ENCODE results near the gene ATF4.
"Not testable (repeated sequence)": the region's sequence is repeated elsewhere in the genome, so short reads cannot be mapped to it uniquely, and the experiment has no call there.

Gene ATF4

GRCh38 chr22:39489094-39490068 lies 31.0 kb upstream of the ATF4 start:
- DNase-seq = no peak

DNA sequence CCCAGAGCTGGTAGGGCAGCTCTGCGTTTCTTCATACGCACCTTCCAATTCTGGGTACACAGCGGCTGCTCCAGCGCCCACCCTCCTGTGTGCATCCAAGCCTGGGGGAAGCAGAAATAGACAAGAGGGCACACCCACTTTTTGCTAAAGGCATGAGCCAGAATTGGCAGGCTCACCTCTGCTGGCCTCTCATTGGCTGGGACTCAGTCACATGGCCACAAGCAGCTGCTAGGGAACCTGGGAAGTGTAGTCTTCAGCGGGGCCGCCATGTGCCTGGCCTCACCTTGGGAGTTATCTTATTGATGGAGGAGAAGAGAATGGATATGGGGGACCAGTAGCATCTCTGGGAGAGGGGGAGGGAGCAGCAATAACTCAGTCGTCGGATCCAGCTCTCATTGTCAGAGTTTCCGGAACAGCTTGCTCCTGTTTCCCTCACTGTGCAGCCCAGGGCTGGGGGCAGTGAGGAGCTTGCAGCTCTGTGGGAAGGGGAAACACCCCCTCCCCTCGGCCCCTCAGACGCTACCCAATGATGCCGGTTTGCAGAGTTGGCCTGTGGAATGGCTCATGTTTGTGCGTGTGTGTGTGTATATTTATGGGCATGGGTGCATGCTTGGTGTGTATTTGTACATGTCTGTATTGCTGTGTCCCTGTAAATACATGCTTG lies 30.1 kb upstream of the ATF4 start:
- DNase-seq = no peak

- DNase-seq = no peak
These were observed 29.2 kb upstream of the ATF4 start for GRCh38 chr22:39490966-39491680.

- no peak for DNase-seq
These were observed 28.7 kb upstream of the ATF4 start for GRCh38 chr22:39491696-39492095.

DNA sequence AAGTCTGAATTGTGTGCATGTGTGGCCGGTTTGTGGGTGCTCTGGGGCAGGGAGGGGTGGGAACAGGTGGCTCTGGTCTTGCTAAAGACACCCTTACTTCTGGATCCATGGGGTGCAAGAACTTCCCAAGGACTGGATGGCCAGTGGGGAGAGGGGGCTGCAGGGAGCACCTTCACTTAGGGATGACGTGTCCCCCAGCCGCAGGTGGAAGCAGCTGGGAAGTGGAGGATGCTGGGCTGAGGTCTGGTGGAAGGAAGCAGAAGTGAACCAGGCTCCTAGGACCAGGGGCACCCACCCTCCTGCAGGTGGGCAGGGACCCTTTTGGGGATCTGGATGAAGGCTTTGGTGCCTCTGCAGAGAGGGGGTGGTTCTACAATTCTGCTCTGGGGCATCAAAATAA lies 28.2 kb upstream of the ATF4 start:
- no peak for DNase-seq

- DNase-seq = no peak
These were observed 26.6 kb upstream of the ATF4 start for GRCh38 chr22:39493759-39494158.

DNA sequence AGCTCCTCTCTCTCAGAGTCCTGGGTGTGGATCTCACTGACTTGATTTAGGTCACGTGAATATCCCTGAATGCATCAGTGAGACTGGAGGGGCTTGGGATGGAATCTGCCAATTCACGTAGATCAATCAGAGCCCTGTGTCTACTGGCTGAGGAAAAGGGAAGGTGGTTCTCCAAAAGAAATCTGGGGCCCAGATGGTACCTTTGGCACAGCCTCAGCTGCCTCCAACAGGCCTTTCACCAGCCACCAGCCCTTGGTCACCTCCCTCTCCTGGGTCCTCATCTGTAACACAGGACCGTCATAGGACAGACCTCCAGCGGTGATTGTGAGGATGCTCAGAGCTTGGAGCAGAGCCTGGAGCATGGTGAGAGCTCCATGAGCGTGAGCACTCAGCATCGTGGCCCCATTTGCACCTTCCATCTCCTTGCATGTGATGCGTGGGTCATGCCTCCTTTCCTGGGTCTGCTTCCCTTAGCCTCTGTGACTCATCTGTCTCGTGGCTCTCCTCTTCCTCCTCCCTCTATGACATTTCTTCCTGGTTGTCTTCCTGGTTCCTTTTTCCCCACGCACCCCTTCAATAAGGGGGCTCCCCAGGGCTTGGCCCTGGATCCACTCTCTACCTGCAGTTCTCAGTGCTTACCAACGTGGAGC lies 25.8 kb upstream of the ATF4 start:
- no peak for DNase-seq

DNA sequence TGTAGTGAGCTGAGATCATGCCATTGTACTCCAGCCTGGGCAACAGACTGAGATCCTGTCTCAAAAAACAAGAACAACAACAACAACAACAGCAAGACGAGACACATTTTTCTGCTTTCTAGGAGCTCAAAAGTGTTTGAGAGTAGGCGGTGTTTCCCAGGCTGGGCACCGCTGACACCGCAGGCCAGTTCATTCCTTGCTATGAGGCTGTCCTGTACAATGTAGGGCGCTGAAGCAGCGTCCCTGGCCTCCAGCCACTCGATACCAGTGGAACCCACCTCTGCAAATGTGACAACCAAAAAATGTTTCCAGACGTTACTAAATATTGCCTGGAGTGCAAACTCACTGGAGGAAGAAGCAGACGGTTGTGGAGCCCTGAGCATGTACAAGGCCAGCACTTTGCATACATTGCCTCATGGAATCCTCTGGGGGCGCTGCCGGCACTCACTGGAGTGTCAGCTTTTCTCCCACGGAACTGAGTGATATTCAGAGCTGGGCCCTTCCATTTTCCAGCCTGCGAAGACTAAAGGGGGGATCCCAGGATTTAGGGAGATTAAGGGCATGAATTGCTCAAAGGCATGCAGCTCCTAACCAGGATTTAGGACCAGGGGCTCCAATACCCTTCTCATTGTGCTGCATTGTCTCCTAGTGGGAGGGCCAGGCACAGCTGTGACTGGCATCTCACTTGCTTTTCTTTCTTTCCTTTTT lies 24.1 kb upstream of the ATF4 start:
- DNase-seq = no peak

GRCh38 chr22:39497429-39497828 lies 22.9 kb upstream of the ATF4 start:
- no peak for DNase-seq

GRCh38 chr22:39498368-39498767 lies 22.0 kb upstream of the ATF4 start:
- DNase-seq = no peak

GRCh38 chr22:39498802-39499201 lies 21.6 kb upstream of the ATF4 start:
- no peak for DNase-seq

GRCh38 chr22:39500101-39500500 lies 20.3 kb upstream of the ATF4 start:
- no peak for DNase-seq

DNA sequence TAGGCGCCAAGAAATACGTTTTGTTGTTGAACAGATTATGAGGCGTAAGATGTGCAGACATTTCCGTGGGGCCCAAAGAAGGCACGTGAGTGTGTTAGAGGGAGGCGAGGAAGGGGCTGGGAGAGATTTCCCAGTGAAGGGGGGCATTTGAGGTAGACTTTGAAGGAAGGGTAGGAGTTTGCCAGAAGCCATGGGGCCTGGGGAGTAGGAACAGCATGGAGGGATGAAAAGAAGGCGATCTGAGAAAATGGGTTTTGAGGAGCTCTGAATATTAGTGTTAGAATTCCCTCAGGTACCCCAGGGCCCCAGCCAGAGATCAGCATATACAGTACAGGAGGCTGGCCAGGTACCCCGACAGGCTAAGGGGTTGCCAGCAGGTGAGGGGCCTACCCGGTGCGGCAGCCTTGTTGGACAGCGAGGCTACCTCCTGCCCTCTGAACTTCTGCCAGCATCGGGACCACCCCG lies 18.7 kb upstream of the ATF4 start:
- DNase-seq = no peak

DNA sequence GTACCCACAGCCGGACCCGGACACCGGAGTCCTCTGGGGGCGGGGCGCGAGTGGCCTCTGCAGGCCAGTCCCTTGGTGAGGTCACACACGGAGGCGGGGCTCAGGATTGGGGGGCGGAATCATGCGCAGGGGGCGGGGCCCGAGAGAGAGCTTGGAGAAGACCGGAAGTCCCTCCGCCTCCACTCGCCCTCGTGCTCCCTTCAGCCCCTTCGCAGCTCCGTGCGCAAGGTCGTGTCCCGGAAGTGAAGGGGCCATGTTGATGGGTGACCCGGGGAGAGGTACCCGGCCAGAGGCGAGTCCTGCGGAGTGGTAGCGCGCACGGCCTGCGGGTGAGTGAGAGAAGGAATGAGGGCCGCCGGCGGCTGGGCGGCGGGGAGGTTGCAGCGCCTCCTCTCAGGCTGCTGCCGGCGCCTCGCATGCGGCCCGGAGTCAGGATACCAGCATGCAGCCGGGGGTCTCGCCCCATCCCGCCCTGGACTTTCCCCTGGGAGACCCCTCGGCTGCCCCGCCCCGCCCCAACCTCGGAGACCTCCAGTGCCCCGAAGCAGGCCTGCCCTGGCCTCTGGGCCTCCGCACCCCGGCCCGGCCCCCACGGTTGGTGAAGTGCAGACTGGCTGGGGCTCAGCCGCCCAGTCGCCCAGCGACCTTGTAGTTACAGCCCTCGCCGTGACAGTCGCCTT lies 18.1 kb upstream of the ATF4 start, which contains the start of gene MIEF1:
Gene MIEF1 (plus strand): TSS at position 182 of the 680 bp plus-strand sequence. CDS start 9,005 bp downstream, outside the sequence.
- DNase-seq = peak; percentile 43

DNA sequence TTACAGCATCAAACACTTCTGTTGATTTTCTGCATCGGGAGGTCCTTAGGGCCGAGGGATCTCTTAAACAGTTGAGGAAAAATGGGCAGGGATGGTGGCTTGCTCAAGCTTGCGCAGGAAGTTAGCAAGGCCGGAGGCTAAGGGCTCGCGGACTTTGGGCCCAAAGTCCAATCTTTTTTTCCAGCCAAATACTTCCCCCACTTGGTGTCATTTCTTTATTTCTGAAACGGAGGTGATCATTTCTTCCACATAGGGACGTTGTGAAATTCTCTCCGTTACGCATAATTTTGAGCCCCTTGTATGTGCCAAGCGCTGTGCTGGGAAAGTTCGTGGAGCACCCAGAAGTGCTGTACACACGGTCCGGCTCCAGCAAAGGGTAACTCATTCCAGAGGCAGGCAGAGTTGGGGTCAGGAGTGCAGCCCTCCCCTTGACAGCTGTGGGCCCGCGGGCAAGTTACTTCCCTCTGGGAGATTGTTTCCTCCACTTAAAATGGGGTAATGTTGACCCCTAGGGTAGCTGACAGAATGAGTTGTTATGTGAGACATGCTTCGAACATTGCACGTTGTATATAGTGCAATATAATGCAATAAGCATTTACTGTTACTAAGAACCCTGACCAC lies 17.5 kb upstream of the ATF4 start:
- no peak for DNase-seq

- DNase-seq = no peak
These were observed 16.7 kb upstream of the ATF4 start for GRCh38 chr22:39503630-39504029.

DNA sequence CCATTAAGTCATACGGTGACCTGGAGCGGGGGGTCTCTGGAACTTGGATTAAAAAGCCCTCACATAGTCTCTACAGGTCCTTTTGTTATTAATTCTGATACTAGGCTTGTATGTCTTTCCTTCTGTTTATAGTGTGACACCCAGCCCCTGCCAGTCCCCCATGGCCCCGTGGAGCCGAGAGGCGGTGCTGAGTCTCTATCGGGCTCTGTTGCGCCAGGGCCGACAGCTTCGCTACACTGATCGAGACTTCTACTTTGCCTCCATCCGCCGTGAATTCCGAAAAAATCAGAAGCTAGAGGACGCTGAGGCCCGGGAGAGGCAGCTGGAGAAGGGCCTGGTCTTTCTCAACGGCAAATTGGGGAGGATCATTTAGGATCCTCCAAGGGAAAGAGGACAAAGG lies 16.3 kb upstream of the ATF4 start:
- no peak for DNase-seq

- not testable (repeated sequence) for DNase-seq
These were observed 13.3 kb upstream of the ATF4 start for GRCh38 chr22:39507021-39507420.

GRCh38 chr22:39508393-39508792 lies 12.0 kb upstream of the ATF4 start:
- DNase-seq = no peak

DNA sequence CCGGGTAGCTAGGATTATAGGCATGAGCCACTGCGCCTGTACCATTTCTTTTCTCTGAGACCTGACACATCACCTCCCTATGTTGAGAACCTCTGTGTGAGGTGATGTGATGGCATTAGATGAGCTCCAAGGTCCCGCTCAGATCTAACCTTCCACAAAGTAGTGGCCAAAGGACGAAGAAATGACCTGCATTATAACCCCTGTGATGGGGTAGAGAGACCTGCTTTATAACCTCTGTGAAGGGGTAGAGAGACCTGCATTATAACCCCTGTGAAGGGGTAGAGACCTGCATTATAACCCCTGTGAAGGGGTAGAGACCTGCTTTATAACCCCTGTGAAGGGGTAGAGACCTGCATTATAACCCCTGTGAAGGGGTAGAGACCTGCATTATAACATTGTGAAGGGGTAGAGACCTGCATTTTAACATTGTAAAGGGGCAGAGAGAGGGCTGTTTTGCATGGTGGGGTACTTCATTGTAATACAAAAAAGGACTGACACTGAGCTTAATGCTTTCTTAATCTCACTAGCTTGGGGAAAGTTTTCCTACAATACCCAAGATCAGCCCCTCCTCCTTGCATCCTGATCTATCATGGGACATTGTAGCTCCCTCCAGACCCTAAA lies 9.7 kb upstream of the ATF4 start:
- no peak for DNase-seq

DNA sequence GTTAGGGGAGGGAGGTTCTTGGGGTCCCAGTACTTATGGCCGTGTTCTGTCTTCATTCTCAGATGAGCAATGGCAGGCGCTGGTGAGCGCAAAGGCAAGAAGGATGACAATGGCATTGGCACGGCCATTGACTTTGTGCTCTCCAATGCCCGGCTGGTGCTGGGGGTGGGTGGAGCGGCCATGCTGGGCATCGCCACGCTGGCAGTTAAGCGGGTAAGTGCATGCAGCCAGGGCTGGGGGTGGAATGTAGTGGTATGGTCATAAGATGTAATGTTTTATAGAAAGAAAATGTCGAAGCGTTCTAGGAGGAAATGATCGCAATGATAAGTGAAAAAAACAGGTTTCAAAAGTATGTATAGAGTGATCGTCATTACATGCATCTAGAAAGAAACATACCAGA lies 9.1 kb upstream of the ATF4 start:
- no peak for DNase-seq
